Measurements from ENCODE around the gene NAA10.

Gene NAA10

GRCh38 chrX:153885968-153886903, 48.6 kb downstream of the NAA10 start, which contains the start of gene L1CAM:
L1CAM (minus strand) TSS chrX:153886173; CDS start chrX:153875836, 10,337 bp downstream.
- FAIRE-seq (no peak), DNase-seq (ENCODE audit: insufficient read length, low spot score) (peak; percentile 14)

- DNase-seq (ENCODE audit: insufficient read length, low spot score) = peak; percentile 20
- no peak for FAIRE-seq
These were observed 49.5 kb downstream of the NAA10 start for GRCh38 chrX:153885208-153885787.

- FAIRE-seq (no peak), DNase-seq (ENCODE audit: insufficient read length, low spot score) (no peak)
These were observed 50.2 kb downstream of the NAA10 start for GRCh38 chrX:153884590-153884989.

GRCh38 chrX:153884136-153884535, 50.7 kb downstream of the NAA10 start:
- FAIRE-seq = no peak
- no peak for DNase-seq (ENCODE audit: insufficient read length, low spot score)

GRCh38 chrX:153883163-153883843, 51.5 kb downstream of the NAA10 start:
- FAIRE-seq (no peak), DNase-seq (ENCODE audit: insufficient read length, low spot score) (no peak)

- DNase-seq (ENCODE audit: insufficient read length, low spot score) = no peak
- no peak for FAIRE-seq
These were observed 52.3 kb downstream of the NAA10 start for GRCh38 chrX:153882557-153882956.

GRCh38 chrX:153882086-153882498, 52.7 kb downstream of the NAA10 start:
- FAIRE-seq (peak; percentile 36), DNase-seq (ENCODE audit: insufficient read length, low spot score) (peak; percentile 61)

- FAIRE-seq = no peak
- DNase-seq (ENCODE audit: insufficient read length, low spot score) = no peak
These were observed 53.6 kb downstream of the NAA10 start for GRCh38 chrX:153881281-153881680.

- FAIRE-seq = no peak
These were observed 54.4 kb downstream of the NAA10 start for GRCh38 chrX:153880440-153880815.

GRCh38 chrX:153879741-153880439, 54.9 kb downstream of the NAA10 start:
- FAIRE-seq (no peak), DNase-seq (ENCODE audit: insufficient read length, low spot score) (no peak)

More at GRCh38 chrX:153880440-153880815, 54.4 kb downstream of the NAA10 start:
- DNase-seq (ENCODE audit: insufficient read length, low spot score) = no peak

Data from HTR-8/SVneo (cell line).